HCT116 (cell line): ENCODE results near the gene ADM5. TPM values are rescaled to one million over a fixed set of nuclear protein-coding genes. Genes with fewer than 3 reads are reported as not detected.
"Not testable (repeated sequence)": the region's sequence is repeated elsewhere in the genome, so short reads cannot be mapped to it uniquely, and the experiment has no call there.

Source experiments
- ATAC-seq: fragments of 200-7000 bp; cut with Tn5 transposase; 2 replicates; pipeline ENCODE4 v1.9.1; 2020; ENCODE audit warnings: mild to moderate bottlenecking, moderate library complexity
- BruUV-seq: library from RNA; stranded (reverse); fragments of 400-500 nt; replicated peaks from 2 replicates; lab custom pipeline; 2021; lab: Mats Ljungman, UMichigan
- CTCF ChIA-PET: fragments of 300-600 bp; sonication (Branson Sonifier 250); formaldehyde crosslinking; loops from one replicate; lab custom pipeline; 2021; ENCODE audit warnings: antibody characterized with exemption; lab: Charles Lee
- POLR2A ChIA-PET: fragments of 300-600, 350-600 bp; sonication (Branson Sonifier 250); formaldehyde crosslinking; loops from one replicate; lab custom pipeline; 2021; ENCODE audit warnings: antibody characterized with exemption; lab: Charles Lee
- RAD21 ChIA-PET, 2 experiments: fragments of 300-600 bp; sonication (Branson Sonifier 250); formaldehyde crosslinking; loops; one replicate each; lab custom pipeline; 2023; ENCODE audit warnings: low total read pairs in 2 of 2; ENCODE audit not compliant: uncharacterized antibody in 2 of 2, unreplicated experiment in 2 of 2, low non-redundant PET in 1 of 2; lab: Charles Lee
- DNase-seq: peaks from one replicate; pipeline ENCODE4 v3.0.0-alpha.2; 2010; ENCODE audit warnings: low read depth, low spot score
- H2AFZ ChIP-seq: fragments of 200-600 bp; shearing (Covaris generic), sonication (generic); 2 replicates; pipeline ENCODE4 v1.6.1; 2017; ENCODE audit warnings: low read depth, mixed run types, mixed read lengths, antibody characterized with exemption, low read length; ENCODE audit not compliant: poor library complexity, severe bottlenecking
- H3K27ac ChIP-seq: 2 replicates; pipeline ENCODE4 v1.5.1; 2012; ENCODE audit warnings: low read depth, low read length
- H3K27me3 ChIP-seq: fragments of 200-600 bp; sonication (generic); 2 replicates; pipeline ENCODE4 v1.6.1; 2016; ENCODE audit warnings: mixed run types, low read length, mixed read lengths; ENCODE audit not compliant: insufficient read depth
- H3K36me3 ChIP-seq, 2 experiments: fragments of 200-500 bp in 1 of 2; fragments of 200-600 bp in 1 of 2; sonication (Bioruptor generic) in 1 of 2; sonication (generic) in 1 of 2; 2 replicates each; pipeline versions ENCODE4 v1.5.1 to v1.6.1; 2014 to 2016; ENCODE audit warnings: low read length in 2 of 2, inconsistent platforms in 1 of 2, mixed read lengths in 1 of 2, mixed run types in 1 of 2; ENCODE audit not compliant: insufficient read depth in 2 of 2, control insufficient read depth in 1 of 2
- H3K4me1 ChIP-seq, 2 experiments: fragments of 200-600 bp in 1 of 2; sonication (generic) in 1 of 2; 2 replicates each; pipeline versions ENCODE4 v1.5.1 to v1.6.1; 2012 to 2017; ENCODE audit warnings: low read length in 2 of 2, inconsistent platforms in 1 of 2, mild to moderate bottlenecking in 1 of 2, mixed read lengths in 1 of 2, mixed run types in 1 of 2, moderate library complexity in 1 of 2; ENCODE audit not compliant: insufficient read depth in 2 of 2, control insufficient read depth in 1 of 2
- H3K4me2 ChIP-seq: fragments of 200-600 bp; sonication (generic); 2 replicates; pipeline ENCODE4 v1.6.1; 2017; ENCODE audit warnings: mixed run types, low read length, mixed read lengths
- H3K4me3 ChIP-seq, 2 experiments: fragments of 200-600 bp in 1 of 2; sonication (generic) in 1 of 2; replicated peaks in 1 of 2; 2 replicates each; pipeline ENCODE4 v1.5.1; 2011 to 2016; ENCODE audit warnings: low read length in 2 of 2, control low read depth in 1 of 2, low read depth in 1 of 2, mild to moderate bottlenecking in 1 of 2, mixed read lengths in 1 of 2, mixed run types in 1 of 2
- H3K79me2 ChIP-seq: fragments of 200-600 bp; sonication (generic); 2 replicates; pipeline ENCODE4 v1.6.1; 2017; ENCODE audit warnings: mild to moderate bottlenecking, mixed run types, low read length, moderate library complexity, mixed read lengths; ENCODE audit not compliant: insufficient read depth
- H3K9ac ChIP-seq: fragments of 200-600 bp; sonication (generic); 2 replicates; pipeline ENCODE4 v1.6.1; 2016; ENCODE audit warnings: low read length, mixed read lengths
- H3K9me2 ChIP-seq: fragments of 200-600 bp; sonication (generic), shearing (Covaris generic); 2 replicates; pipeline ENCODE4 v1.6.1; 2017; ENCODE audit warnings: mixed run types, mild to moderate bottlenecking, moderate library complexity; ENCODE audit not compliant: insufficient read depth
- H3K9me3 ChIP-seq, 2 experiments: fragments of 200-500 bp in 1 of 2; fragments of 200-600 bp in 1 of 2; sonication (Bioruptor generic) in 1 of 2; sonication (generic) in 1 of 2; 2 replicates each; pipeline ENCODE4 v1.6.1; 2014 to 2017; ENCODE audit warnings: low read length in 2 of 2, mixed read lengths in 2 of 2, inconsistent platforms in 1 of 2, low read depth in 1 of 2, mild to moderate bottlenecking in 1 of 2, mixed run types in 1 of 2, moderate library complexity in 1 of 2; ENCODE audit not compliant: control insufficient read depth in 1 of 2, insufficient read depth in 1 of 2
- H4K20me1 ChIP-seq: fragments of 200-600 bp; sonication (generic), shearing (Covaris generic); 2 replicates; pipeline ENCODE4 v1.6.1; 2017; ENCODE audit warnings: mixed run types, mild to moderate bottlenecking, moderate library complexity; ENCODE audit not compliant: insufficient read depth
- ELF1 ChIP-seq: IDR thresholded peaks from 2 replicates; pipeline ENCODE4 v1.6.1; 2012; ENCODE audit warnings: low read depth, borderline replicate concordance
- FOSL1 ChIP-seq: IDR thresholded peaks from 2 replicates; pipeline ENCODE4 v1.6.1; 2012; ENCODE audit warnings: low read depth
- SIN3A ChIP-seq: IDR thresholded peaks from 2 replicates; pipeline ENCODE4 v1.6.1; 2012; ENCODE audit warnings: low read depth
- SRF ChIP-seq: IDR thresholded peaks from 2 replicates; pipeline ENCODE4 v1.6.1; 2012; ENCODE audit warnings: low read depth
- intact Hi-C: fragments of 100-400 bp; cut with micrococcal nuclease; formaldehyde crosslinking; loops from 2 replicates; pipeline ENCODE4 v1.10.0; 2022
- total RNA-seq: library from RNA; stranded (reverse); gene quantifications from one replicate; pipeline ENCODE4 v1.2.1, GENCODE V29; 2021; ENCODE audit not compliant: unreplicated experiment

Gene ADM5
- total RNA-seq, 1 experiment from 2014 or later = 12.1 TPM

DNA sequence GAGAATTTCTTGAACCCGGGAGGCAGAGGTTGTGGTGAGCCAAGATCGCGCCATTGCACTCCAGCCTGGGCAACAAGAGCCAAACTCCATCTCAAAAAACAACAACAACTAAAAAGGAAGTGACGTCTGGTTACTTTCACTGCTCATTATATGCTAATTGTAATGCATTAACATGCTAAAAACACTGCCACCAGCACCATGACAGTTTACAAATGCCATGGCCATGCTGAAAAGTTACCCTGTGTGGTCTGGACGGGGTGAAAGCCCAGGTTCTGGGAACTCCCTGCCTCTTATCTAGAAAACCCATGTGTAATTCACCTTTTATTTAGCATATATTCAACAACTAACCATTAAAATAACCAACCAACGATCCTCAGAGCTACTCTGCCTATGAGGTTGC, 29.6 kb downstream of the ADM5 start:
- Histone ChIP-seq H3K36me3 (no peaks in the 10 kb centered on the region), H3K9me2 (no peaks in the 10 kb centered on the region), H2AFZ (no peak overlapping the region), H3K4me1 (peaks cover 0 to 24% of the 10 kb centered on the region in 2 experiments; a peak in 3 of 4 replicates), H3K9ac (no peak overlapping the region), H3K79me2 (no peaks in the 10 kb centered on the region), H3K9me3 (no peaks in the 10 kb centered on the region), H3K27me3 (no peaks in the 10 kb centered on the region), H3K27ac (no peak overlapping the region), H3K4me3 (no peak overlapping the region), H4K20me1 (no peaks in the 10 kb centered on the region), H3K4me2 (no peak overlapping the region)
- TF ChIP-seq ELF1 (no peak), SIN3A (no peak), FOSL1 (no peak), SRF (no peak)
- DNase-seq (no peak), ATAC-seq (no peak)
- ChIA-PET POLR2A (interaction anchor here (1.6 kb wide), 1 partner anchor 158 kb away, joined by 3 read pairs; the partner anchor contains the start of gene AKT1S1), CTCF (no interaction called here), RAD21 (no interaction called here)
- intact Hi-C loops = loop anchor here (1.0 kb wide), 1 partner anchor 47 kb away; no protein-coding TSS in a partner anchor
- no TSS peak for BruUV-seq

DNA sequence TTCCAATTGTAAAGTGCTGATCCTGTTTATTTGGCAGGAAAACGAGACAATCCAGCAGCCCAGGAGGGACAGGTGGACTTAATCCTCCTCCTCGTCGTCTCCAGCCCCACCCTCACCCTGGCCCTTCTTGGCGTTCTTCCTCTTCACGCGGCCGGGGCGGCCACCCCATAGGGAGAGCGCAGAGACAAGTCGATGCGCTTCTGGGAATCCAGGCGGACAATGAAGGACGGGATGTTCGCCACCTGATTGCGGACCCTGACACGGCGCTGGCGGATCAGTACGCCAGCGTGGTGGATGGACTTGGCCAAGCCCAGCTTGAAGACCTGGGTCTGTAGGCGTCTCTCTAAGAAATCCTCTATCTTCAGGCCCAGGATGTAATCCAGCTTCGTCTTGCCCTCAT, 30.0 kb downstream of the ADM5 start:
- DNase-seq, CTCF ChIA-PET, H3K9me3 ChIP-seq, POLR2A ChIA-PET, H3K9ac ChIP-seq, H4K20me1 ChIP-seq, H3K79me2 ChIP-seq, H3K9me2 ChIP-seq, H3K4me2 ChIP-seq, intact Hi-C loops, RAD21 ChIA-PET, H3K27me3 ChIP-seq, H3K4me3 ChIP-seq, H2AFZ ChIP-seq, ATAC-seq, H3K36me3 ChIP-seq, H3K27ac ChIP-seq: not testable (repeated sequence)
- BruUV-seq = TSS peak; percentile 75
- H3K4me1 ChIP-seq = peaks cover 0 to 27% of the 10 kb centered on the region in 2 experiments; a peak in 3 of 4 replicates
